Nephron progenitor cell (in vitro differentiated cells): ENCODE data around the gene NEB.
"Not testable (repeated sequence)": the region's sequence is repeated elsewhere in the genome, so short reads cannot be mapped to it uniquely, and the experiment has no call there.

Experiments
- DNase-seq: peaks from one replicate; pipeline ENCODE4 v3.0.0; 2021
- H3K27ac Mint-ChIP-seq: 2 replicates; pipeline ENCODE4 v1.8.0; 2021; ENCODE audit warnings: mild to moderate bottlenecking, moderate library complexity, mixed read lengths
- H3K27me3 Mint-ChIP-seq: 2 replicates; pipeline ENCODE4 v1.8.0; 2021; ENCODE audit warnings: mild to moderate bottlenecking, low read depth, mixed read lengths; ENCODE audit not compliant: poor library complexity
- H3K36me3 Mint-ChIP-seq: 2 replicates; pipeline ENCODE4 v1.8.0; 2021; ENCODE audit warnings: low read depth, mixed read lengths
- H3K4me1 Mint-ChIP-seq: 2 replicates; pipeline ENCODE4 v1.8.0; 2021; ENCODE audit warnings: mixed read lengths
- H3K4me3 Mint-ChIP-seq: 2 replicates; pipeline ENCODE4 v1.8.0; 2021; ENCODE audit warnings: mild to moderate bottlenecking, moderate library complexity, mixed read lengths
- H3K9me3 Mint-ChIP-seq: 2 replicates; pipeline ENCODE4 v1.8.0; 2021; ENCODE audit warnings: mild to moderate bottlenecking, moderate library complexity, mixed read lengths
- TF ChIP-seq, protein P1 (sequence below): fragments of 200-600 bp; sonication (generic); IDR thresholded peaks from 2 replicates; pipeline ENCODE4 v1.5.0; 2021; ENCODE audit warnings: antibody characterized with exemption

Gene NEB

DNA sequence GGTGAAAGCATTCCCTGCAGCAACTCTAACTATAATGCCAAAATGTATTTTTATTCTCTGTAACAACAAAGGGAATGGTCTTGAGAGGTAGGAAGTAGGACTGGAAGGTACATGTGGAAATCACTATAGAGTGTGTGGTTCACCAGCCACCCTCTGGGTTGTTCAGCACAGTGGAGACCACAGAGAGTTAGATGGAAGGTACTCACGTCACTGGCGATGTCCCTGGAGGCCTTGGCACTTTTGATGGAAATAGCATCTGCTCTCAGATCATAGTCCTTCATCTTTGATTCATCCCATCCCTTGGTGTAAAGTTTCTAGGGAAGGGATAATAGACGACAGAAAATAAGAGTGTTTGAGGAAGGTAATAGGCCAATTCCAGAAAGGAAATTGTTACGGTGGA is 124.0 kb downstream of the NEB start:
- H3K4me1 Mint-ChIP-seq = no peaks in the 10 kb centered on the region
- no peaks in the 10 kb centered on the region for H3K36me3 Mint-ChIP-seq
- H3K27me3 Mint-ChIP-seq = peaks cover 4% of the 10 kb centered on the region
- TF ChIP-seq, protein P1, sequence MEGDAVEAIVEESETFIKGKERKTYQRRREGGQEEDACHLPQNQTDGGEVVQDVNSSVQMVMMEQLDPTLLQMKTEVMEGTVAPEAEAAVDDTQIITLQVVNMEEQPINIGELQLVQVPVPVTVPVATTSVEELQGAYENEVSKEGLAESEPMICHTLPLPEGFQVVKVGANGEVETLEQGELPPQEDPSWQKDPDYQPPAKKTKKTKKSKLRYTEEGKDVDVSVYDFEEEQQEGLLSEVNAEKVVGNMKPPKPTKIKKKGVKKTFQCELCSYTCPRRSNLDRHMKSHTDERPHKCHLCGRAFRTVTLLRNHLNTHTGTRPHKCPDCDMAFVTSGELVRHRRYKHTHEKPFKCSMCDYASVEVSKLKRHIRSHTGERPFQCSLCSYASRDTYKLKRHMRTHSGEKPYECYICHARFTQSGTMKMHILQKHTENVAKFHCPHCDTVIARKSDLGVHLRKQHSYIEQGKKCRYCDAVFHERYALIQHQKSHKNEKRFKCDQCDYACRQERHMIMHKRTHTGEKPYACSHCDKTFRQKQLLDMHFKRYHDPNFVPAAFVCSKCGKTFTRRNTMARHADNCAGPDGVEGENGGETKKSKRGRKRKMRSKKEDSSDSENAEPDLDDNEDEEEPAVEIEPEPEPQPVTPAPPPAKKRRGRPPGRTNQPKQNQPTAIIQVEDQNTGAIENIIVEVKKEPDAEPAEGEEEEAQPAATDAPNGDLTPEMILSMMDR = no peak
- no peak overlapping the region for H3K27ac Mint-ChIP-seq
- no peaks in the 10 kb centered on the region for H3K9me3 Mint-ChIP-seq
- DNase-seq = no peak
- no peak overlapping the region for H3K4me3 Mint-ChIP-seq

DNA sequence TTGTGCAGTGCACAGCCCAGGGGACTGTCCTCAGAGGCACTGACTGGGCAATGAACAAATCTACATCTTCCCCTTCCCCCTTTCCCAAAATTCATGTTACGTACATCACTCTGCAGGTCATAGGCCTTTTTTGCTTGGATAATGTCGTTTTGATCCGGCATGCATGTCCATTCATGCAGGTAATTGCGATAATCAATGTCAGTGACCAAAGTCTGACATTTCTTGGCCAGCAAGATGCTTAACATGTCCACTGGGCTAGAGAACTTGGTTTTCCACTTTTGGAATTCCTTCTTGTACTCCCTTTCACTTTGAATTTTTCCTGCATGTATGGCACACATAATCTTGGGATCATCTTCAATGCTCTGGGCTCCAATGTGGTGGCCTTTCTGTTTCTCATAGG is 124.6 kb downstream of the NEB start:
- H3K36me3 Mint-ChIP-seq = no peaks in the 10 kb centered on the region
- H3K27me3 Mint-ChIP-seq = peaks cover 4% of the 10 kb centered on the region
- no peak for DNase-seq
- H3K9me3 Mint-ChIP-seq = no peaks in the 10 kb centered on the region
- H3K4me3 Mint-ChIP-seq = no peak overlapping the region
- TF ChIP-seq, protein P1 = no peak
- H3K4me1 Mint-ChIP-seq = no peaks in the 10 kb centered on the region
- H3K27ac Mint-ChIP-seq = no peak overlapping the region

DNA sequence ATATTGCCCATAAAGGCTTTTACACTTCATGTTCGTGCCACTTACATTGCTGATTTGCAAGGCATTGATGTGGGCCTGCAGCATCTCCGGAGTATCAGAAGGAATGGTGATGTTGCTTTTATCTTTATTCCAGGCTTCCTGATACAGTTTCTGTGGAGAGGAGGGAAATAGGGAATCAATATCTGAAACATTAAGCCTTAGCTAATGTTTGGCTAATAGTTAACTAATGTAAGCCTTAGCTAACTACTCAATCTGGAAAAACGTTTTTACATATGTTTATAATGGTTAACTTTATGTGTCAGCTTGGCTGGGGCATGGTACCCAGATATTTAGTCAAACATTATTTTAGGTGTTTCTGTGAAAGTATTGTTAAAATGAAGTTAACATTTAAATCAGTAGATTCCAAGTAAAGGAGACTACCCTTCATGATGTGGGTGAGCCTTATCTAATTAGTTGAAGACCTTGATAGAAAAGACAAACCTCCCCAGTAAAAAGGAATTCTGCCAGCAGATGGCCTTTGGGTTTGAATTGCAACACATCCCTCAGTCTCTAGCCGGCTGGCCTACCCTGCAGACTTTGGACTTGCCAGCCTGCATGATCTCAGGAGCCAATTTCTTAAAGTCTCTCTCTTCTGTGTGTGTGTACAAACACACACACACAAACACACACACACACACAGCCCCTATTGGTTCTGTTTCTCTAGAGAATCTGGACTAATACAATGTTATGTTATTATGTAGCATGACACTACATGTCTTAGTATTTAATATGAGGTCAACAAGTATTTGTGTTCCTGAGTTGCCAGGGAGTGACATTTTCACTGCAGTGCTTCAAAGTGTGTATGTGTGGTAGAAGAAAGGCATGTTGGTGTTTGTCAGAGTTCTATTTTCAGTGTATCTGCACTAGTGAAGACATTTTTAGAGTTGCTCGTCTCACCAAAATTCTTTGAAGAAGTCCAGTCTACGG is 126.5 kb downstream of the NEB start:
- H3K27me3 Mint-ChIP-seq, H3K4me3 Mint-ChIP-seq, H3K27ac Mint-ChIP-seq, DNase-seq, H3K9me3 Mint-ChIP-seq, H3K4me1 Mint-ChIP-seq, H3K36me3 Mint-ChIP-seq: not testable (repeated sequence)

DNA sequence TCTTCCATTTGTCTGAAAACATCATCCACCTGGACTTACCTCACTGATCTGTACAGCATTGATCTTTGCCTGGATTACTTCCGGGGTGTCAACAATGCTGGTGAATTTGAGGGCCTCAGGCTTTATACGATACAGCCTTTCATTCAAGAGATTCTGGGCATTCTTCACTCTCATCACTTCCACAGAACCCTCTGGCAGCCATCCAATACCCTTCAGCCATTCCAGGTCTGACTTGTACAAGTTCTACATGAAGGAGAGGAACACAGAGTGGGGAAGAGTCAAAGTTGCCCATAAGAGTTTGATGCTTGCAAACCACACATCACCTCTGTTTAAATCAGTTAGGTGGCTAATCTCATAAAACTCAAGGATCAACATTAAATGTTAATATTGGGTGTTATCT is 130.7 kb downstream of the NEB start:
- not testable (repeated sequence) for DNase-seq

DNA sequence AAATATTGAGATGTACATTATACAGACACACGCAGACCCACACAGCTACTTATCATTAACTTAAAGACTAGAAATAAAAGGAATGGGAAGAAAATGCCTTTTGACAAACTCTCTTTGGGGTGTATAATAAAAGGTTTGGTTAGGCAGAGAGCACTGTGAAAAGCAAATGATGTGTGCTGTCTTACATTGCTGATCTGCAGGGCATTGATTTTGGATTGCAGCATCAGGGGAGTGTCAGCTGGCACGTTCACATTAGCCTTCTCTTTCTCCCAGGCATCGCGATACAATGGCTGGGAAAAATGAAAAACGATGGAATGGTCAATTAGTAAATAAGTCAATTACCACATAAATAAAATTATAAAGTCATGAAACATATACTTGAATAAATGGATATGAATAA is 131.9 kb downstream of the NEB start:
- not testable (repeated sequence) for H3K4me3 Mint-ChIP-seq, DNase-seq, H3K27me3 Mint-ChIP-seq, H3K4me1 Mint-ChIP-seq, H3K36me3 Mint-ChIP-seq, H3K9me3 Mint-ChIP-seq, H3K27ac Mint-ChIP-seq

More for the DNA sequence above, 130.7 kb downstream of the NEB start:
- H3K4me3 Mint-ChIP-seq, H3K36me3 Mint-ChIP-seq, H3K27me3 Mint-ChIP-seq, H3K4me1 Mint-ChIP-seq, H3K27ac Mint-ChIP-seq, H3K9me3 Mint-ChIP-seq: not testable (repeated sequence)

DNA sequence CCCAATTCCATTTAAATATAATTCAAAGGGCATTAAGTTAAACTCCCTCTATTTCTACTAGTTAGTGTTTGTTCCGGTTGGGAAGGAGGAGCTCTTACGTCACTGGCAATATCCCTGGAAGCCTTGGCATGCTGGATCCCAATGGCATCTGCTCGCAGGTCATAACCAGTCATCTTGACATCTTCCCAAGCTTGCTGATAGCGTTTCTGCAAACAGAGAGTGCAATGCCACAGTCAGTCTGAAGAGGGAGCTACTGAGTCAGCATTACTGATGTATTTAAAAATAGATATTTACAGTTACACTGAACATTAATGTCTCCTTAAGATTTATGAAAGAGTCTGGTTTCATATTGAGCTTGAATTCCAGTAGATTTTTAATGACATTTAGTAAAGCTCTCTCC is 132.5 kb downstream of the NEB start:
- not testable (repeated sequence) for H3K27me3 Mint-ChIP-seq, H3K4me1 Mint-ChIP-seq, DNase-seq, H3K36me3 Mint-ChIP-seq, H3K9me3 Mint-ChIP-seq, H3K4me3 Mint-ChIP-seq, H3K27ac Mint-ChIP-seq

DNA sequence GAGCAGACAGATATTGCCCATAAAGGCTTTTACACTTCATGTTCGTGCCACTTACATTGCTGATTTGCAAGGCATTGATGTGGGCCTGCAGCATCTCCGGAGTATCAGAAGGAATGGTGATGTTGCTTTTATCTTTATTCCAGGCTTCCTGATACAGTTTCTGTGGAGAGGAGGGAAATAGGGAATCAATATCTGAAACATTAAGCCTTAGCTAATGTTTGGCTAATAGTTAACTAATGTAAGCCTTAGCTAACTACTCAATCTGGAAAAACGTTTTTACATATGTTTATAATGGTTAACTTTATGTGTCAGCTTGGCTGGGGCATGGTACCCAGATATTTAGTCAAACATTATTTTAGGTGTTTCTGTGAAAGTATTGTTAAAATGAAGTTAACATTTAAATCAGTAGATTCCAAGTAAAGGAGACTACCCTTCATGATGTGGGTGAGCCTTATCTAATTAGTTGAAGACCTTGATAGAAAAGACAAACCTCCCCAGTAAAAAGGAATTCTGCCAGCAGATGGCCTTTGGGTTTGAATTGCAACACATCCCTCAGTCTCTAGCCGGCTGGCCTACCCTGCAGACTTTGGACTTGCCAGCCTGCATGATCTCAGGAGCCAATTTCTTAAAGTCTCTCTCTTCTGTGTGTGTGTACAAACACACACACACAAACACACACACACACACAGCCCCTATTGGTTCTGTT is 137.2 kb downstream of the NEB start:
- H3K27ac Mint-ChIP-seq, H3K36me3 Mint-ChIP-seq, H3K4me3 Mint-ChIP-seq, DNase-seq, H3K9me3 Mint-ChIP-seq, H3K27me3 Mint-ChIP-seq, H3K4me1 Mint-ChIP-seq: not testable (repeated sequence)

DNA sequence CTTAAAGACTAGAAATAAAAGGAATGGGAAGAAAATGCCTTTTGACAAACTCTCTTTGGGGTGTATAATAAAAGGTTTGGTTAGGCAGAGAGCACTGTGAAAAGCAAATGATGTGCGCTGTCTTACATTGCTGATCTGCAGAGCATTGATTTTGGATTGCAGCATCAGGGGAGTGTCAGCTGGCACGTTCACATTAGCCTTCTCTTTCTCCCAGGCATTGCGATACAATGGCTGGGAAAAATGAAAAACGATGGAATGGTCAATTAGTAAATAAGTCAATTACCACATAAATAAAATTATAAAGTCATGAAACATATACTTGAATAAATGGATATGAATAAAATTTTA is 142.4 kb downstream of the NEB start:
- not testable (repeated sequence) for DNase-seq, H3K4me3 Mint-ChIP-seq, H3K9me3 Mint-ChIP-seq, H3K4me1 Mint-ChIP-seq, H3K27ac Mint-ChIP-seq, H3K27me3 Mint-ChIP-seq, H3K36me3 Mint-ChIP-seq
